PC-9 (cell line): ENCODE results near the gene IFNA1.

ENCODE experiments used
- EZH2 ChIP-seq: fragments of 200-600 bp; sonication (generic); IDR thresholded peaks from 2 replicates; pipeline ENCODE4 v1.8.0; 2017; ENCODE audit warnings: antibody characterized with exemption, low read depth
- TF ChIP-seq, protein P1 (sequence below): fragments of 200-600 bp; sonication (generic); conservative IDR thresholded peaks from 2 replicates; pipeline ENCODE4 v1.6.1; 2017; ENCODE audit warnings: mixed run types, antibody characterized with exemption, mild to moderate bottlenecking, moderate library complexity

DNA sequence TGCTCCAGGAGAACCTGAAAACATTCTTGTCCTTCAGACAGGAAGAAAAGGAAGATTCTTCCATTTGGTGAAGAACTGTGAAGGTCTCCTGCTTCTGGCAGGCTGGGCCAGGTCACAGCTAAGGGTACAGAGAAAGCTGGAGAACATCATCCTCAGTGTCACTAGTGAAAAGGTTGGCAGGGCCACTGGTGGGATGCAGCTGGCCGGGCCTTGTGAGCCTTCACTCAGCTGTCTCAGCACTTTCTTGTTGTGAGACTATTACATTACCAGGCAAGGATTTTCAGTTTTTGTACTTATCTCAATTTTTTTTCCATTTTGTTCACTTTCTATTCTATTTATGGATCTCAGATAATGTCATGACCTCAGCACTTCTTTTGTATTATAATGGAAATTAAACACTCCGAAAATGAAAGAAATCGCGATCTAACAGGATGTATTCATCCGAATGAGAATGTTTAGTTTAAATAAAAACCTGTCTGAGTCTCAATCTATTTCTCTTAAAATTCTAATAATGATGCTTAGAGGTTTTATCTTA lies 41.2 kb upstream of the IFNA1 start:
- TF ChIP-seq, protein P1, sequence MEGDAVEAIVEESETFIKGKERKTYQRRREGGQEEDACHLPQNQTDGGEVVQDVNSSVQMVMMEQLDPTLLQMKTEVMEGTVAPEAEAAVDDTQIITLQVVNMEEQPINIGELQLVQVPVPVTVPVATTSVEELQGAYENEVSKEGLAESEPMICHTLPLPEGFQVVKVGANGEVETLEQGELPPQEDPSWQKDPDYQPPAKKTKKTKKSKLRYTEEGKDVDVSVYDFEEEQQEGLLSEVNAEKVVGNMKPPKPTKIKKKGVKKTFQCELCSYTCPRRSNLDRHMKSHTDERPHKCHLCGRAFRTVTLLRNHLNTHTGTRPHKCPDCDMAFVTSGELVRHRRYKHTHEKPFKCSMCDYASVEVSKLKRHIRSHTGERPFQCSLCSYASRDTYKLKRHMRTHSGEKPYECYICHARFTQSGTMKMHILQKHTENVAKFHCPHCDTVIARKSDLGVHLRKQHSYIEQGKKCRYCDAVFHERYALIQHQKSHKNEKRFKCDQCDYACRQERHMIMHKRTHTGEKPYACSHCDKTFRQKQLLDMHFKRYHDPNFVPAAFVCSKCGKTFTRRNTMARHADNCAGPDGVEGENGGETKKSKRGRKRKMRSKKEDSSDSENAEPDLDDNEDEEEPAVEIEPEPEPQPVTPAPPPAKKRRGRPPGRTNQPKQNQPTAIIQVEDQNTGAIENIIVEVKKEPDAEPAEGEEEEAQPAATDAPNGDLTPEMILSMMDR, result no peak
- no peak for TF ChIP-seq EZH2
